Colonic mucosa (tissue), 4 donors: ENCODE data around the gene ERFE. TPM values are rescaled to one million over a fixed set of nuclear protein-coding genes. Genes with fewer than 3 reads are reported as not detected.
"Not testable (repeated sequence)": the region's sequence is repeated elsewhere in the genome, so short reads cannot be mapped to it uniquely, and the experiment has no call there.

Experiments used
- DNase-seq: peaks from one replicate; pipeline ENCODE4 v3.0.0-alpha.2; 2020
- H3K27ac ChIP-seq: fragments of 200-600 bp; one replicate; pipeline ENCODE4 v1.8.0; 2021
- H3K27me3 ChIP-seq: fragments of 200-600 bp; one replicate; pipeline ENCODE4 v1.8.0; 2021
- H3K36me3 ChIP-seq: fragments of 200-600 bp; one replicate; pipeline ENCODE4 v1.8.0; 2021
- H3K4me1 ChIP-seq: fragments of 200-600 bp; one replicate; pipeline ENCODE4 v1.8.0; 2021; ENCODE audit warnings: mild to moderate bottlenecking
- H3K4me3 ChIP-seq: fragments of 200-600 bp; one replicate; pipeline ENCODE4 v1.8.0; 2021
- H3K9ac ChIP-seq, 2 donors: one replicate each; pipeline ENCODE4 v1.7.0; 2013; ENCODE audit warnings: control low read depth in 2 of 2, low read depth in 2 of 2, low read length in 2 of 2
- H3K9me3 ChIP-seq: fragments of 200-600 bp; one replicate; pipeline ENCODE4 v1.8.0; 2021
- CTCF ChIP-seq: fragments of 200-600 bp; IDR thresholded peaks from one replicate; pipeline ENCODE4 v1.8.0; 2022; ENCODE audit warnings: antibody characterized with exemption, mild to moderate bottlenecking
- intact Hi-C: fragments of 100-400 bp; cut with DNase I; formaldehyde crosslinking; loops from one replicate; pipeline ENCODE4 v1.14.1; 2022
- total RNA-seq, 2 donors: library from RNA; stranded (reverse); fragmentation: NEBNext Ultra II Directional in 1 of 2; extraction: Animal tissue kit (Norgen Biotek cat#: 25700) in 1 of 2; gene quantifications; one replicate each; pipeline ENCODE4 v1.2.1, GENCODE V29; 2021
- donor health status: healthy.
- donor health status: DM: no; HTN: no; CAD: no.
- donor health status: DM: no; HTN: no; CAD: no.

Gene ERFE
- total RNA-seq = under 1 TPM in 1 of 2 donors, not detected in 1; 0.50 TPM

- Histone ChIP-seq H3K9me3 (no peaks in the 10 kb centered on the region), H3K9ac (peak within 1 kb of the TSS in 1 of 2 donors; percentile 24), H3K36me3 (no peaks in the 10 kb centered on the region), H3K27me3 (peaks cover 19% of the 10 kb centered on the region), H3K27ac (no peak within 1 kb of the TSS), H3K4me1 (no peaks in the 10 kb centered on the region), H3K4me3 (no peak within 1 kb of the TSS)
- DNase-seq = no peak
- peak; percentile 25 for TF ChIP-seq CTCF
- intact Hi-C loops = no loop called here
These were observed at the start of gene ERFE for GRCh38 chr2:238158509-238159070. Gene ERFE, plus strand, starts transcription at chr2:238158970. Its CDS starts 38 bp downstream, at chr2:238159008.

- no peaks in the 10 kb centered on the region for H3K9me3 ChIP-seq
- H3K9ac ChIP-seq = no peak overlapping the region
- no peaks in the 10 kb centered on the region for H3K4me1 ChIP-seq
- intact Hi-C loops = no loop called here
- no peak for DNase-seq
- TF ChIP-seq CTCF = no peak
- H3K27ac ChIP-seq = no peak overlapping the region
- H3K27me3 ChIP-seq = no peaks in the 10 kb centered on the region
- no peaks in the 10 kb centered on the region for H3K36me3 ChIP-seq
- no peak overlapping the region for H3K4me3 ChIP-seq
These were observed 45.2 kb upstream of the ERFE start for GRCh38 chr2:238113611-238114010.

- no peaks in the 10 kb centered on the region for H3K4me1 ChIP-seq
- no peaks in the 10 kb centered on the region for H3K9me3 ChIP-seq
- H3K36me3 ChIP-seq = no peaks in the 10 kb centered on the region
- no peak for DNase-seq
- no peak overlapping the region for H3K4me3 ChIP-seq
- no peak overlapping the region for H3K27ac ChIP-seq
- no peak for TF ChIP-seq CTCF
- no peak overlapping the region for H3K9ac ChIP-seq
- intact Hi-C loops = no loop called here
- no peaks in the 10 kb centered on the region for H3K27me3 ChIP-seq
These were observed 44.4 kb upstream of the ERFE start for GRCh38 chr2:238114331-238114841.

GRCh38 chr2:238114851-238115660 lies 43.7 kb upstream of the ERFE start:
- no peak overlapping the region for H3K27ac ChIP-seq
- no peak for DNase-seq

GRCh38 chr2:238115709-238116108 lies 43.1 kb upstream of the ERFE start:
- DNase-seq, H3K27me3 ChIP-seq, H3K9me3 ChIP-seq, H3K36me3 ChIP-seq, intact Hi-C loops, H3K27ac ChIP-seq, H3K4me3 ChIP-seq, H3K9ac ChIP-seq, H3K4me1 ChIP-seq: not testable (repeated sequence)

More at GRCh38 chr2:238114851-238115660, 43.7 kb upstream of the ERFE start:
- intact Hi-C loops = no loop called here
- TF ChIP-seq CTCF = no peak
- Histone ChIP-seq H3K9ac (no peak overlapping the region), H3K4me3 (no peak overlapping the region), H3K36me3 (no peaks in the 10 kb centered on the region), H3K27me3 (peaks cover under 1% of the 10 kb centered on the region), H3K9me3 (no peaks in the 10 kb centered on the region), H3K4me1 (no peaks in the 10 kb centered on the region)
